ENCODE results near the gene CARD11. TPM values are rescaled to one million over a fixed set of nuclear protein-coding genes. Genes with fewer than 3 reads are reported as not detected.

CARD11 gene
- total and polyA plus RNA-seq, 2 of the 13 experiments (the other 11 are each of a cell fraction or from before 2014, with no cell fraction given), result 0.04 TPM; not detected in 1

- TF ChIP-seq ZNF318 (CRISPR knock-in tag; IDR thresholded peaks at IDR 0.05) (no peak), ZNF282 (IDR thresholded peaks at IDR 0.05; ENCODE audit: partially characterized antibody) (no peak), AKNA (CRISPR knock-in tag; IDR thresholded peaks at IDR 0.05; ENCODE audit: borderline replicate concordance) (no peak), RBFOX2 (IDR thresholded peaks at IDR 0.05; ENCODE audit: low read depth, low read length) (no peak), UBTF (CRISPR knock-in tag; IDR thresholded peaks at IDR 0.05) (no peak), ZNF543 (CRISPR knock-in tag; IDR thresholded peaks at IDR 0.05) (no peak), ZNF761 (CRISPR knock-in tag; conservative IDR thresholded peaks at IDR 0.05) (no peak), NFKBIZ (CRISPR knock-in tag; IDR thresholded peaks at IDR 0.05) (no peak), ZNF354B (CRISPR knock-in tag; IDR thresholded peaks at IDR 0.05) (no peak), ZNF878 (CRISPR knock-in tag; IDR thresholded peaks at IDR 0.05) (no peak), ZNF597 (CRISPR knock-in tag; IDR thresholded peaks at IDR 0.05) (no peak), ZNF326 (CRISPR knock-in tag; IDR thresholded peaks at IDR 0.05; ENCODE audit: borderline replicate concordance) (no peak)
Measured at GRCh38 chr7:2922866-2923265, 120.8 kb downstream of the CARD11 start (continued).
